G401 (cell line): Measurements from ENCODE around the gene NDUFAF2. TPM values are rescaled to one million over a fixed set of nuclear protein-coding genes. Genes with fewer than 3 reads are reported as not detected.
A peak's percentile ranks its signal among the peaks of the same experiment; 100 is the strongest.
"Not testable (repeated sequence)": the region's sequence is repeated elsewhere in the genome, so short reads cannot be mapped to it uniquely, and the experiment has no call there.

Source experiments
- DNase-seq: peaks from one replicate; pipeline ENCODE4 v3.0.0-alpha.2; 2015; ENCODE audit warnings: low spot score
- in situ Hi-C: cut with HindIII; loops from 2 replicates; pipeline ENCODE4 v1.10.0; 2016; ENCODE audit warnings: low sequenced_read_pairs, mixed read lengths
- total RNA-seq: library from RNA; depleted of rRNA; stranded (reverse); fragments of >200 nt; shearing (Covaris generic); gene quantifications from 2 replicates; pipeline ENCODE4 v1.2.3, GENCODE V29; 2014

NDUFAF2 gene
- total RNA-seq, 1 experiment from 2014 or later: 87.6 TPM

DNA sequence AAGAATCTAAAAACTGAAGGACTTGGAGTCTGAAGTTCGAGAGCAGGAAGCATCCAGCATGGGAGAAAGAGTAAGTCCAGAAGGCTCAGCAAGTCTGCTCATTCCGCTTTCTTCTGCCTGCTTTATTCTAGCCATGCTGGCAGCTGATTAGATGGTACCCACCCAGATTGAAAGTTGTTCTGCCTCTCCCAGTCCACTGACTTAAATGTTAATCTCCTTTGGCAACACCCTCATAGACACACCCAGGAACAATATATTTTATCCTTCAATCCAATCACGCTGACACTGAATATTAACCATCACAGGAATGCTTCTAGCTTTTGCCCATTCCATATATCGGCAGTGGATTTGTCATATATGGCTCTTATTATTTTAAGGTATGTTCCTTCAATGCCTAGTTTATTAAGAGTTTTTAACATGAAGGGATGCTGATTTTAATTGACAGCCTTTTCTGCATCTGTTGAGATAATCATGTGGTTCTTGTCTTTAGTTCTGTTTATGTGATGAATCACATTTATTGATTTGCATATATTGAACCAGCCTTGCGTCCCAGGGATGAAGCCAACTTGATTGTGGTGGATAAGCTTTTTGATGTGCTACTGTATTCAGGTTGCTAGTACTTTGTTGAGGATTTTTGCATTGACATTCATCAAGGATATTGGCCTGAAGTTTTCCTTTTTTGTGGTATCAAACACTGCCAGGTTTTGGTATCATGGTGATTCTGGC is 148.2 kb downstream of the NDUFAF2 start:
- in situ Hi-C loops, DNase-seq: not testable (repeated sequence)

DNA sequence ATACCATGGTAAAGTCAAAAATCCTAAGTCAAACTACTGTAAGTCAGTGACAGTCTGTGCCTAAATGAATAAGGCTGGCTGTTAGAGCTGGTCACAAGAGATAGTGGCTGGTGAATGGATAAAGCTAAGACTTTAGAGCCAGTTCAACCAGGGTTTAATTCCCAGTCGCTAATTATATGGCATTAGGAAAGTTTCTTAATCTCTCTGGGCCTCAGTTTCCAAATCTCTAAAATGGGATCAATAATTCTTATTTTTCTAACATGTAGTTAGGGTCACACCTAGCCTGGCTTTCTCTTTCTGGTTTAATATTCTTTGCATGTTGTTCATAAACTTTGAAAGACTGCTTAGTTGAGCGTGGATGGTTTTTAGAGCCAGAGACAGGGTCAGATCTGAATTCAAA is 152.5 kb downstream of the NDUFAF2 start:
- in situ Hi-C loops: no loop called here
- DNase-seq: no peak

DNA sequence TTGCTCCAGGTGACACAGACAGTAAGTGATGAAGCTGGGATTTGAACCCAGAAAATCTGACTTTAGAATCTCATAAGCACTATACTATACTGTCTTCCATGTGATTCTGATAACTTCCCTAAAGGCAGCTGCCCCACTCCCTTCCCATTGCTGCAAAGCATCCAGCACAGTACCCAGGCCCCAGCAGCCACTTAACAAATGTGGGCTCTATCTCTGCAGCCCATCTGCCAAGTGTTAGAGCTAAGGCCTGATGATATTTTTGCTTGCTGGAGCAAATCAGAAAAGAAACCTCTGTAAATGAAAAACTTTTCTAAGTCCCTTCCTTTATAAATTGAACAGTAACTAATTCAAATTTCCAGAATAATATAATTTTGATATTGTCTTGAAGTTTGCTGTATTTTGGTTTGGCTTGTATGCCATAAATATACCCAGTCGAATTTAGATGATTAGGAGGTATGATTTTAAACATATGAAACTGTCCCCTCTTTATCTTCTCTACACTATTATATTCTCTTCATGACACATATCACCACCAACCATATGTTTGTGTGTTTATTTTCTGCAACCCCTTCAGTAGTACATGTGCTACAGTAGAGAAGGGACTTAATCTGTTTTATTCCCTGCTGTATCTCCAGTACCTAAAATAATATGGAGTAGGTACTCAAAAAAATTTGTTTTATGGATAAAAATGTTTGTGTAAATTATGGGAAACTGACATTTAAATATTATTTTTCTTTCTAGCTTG is 153.4 kb downstream of the NDUFAF2 start:
- in situ Hi-C loops: no loop called here

DNA sequence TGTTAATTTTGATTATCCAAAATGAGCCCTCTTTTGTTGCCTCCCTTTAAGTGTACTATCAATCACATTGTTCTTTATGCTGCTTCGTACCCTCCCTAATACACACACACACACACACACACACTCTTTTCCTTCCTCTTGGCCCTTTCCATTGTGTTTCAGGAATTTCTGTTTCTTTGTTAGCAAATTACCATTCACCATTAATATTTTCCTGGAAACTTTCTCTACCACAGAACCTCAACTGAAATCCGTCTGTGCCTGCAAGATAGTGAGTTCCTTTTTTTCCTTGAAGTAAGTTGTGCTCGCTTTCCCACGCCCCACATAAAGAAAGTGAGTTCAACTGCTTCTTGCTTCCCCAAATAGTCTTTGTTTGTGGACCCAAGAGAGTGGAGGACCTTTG is 155.4 kb downstream of the NDUFAF2 start:
- in situ Hi-C loops: no loop called here
- no peak for DNase-seq

More for the DNA sequence above, 153.4 kb downstream of the NDUFAF2 start:
- DNase-seq: no peak

DNA sequence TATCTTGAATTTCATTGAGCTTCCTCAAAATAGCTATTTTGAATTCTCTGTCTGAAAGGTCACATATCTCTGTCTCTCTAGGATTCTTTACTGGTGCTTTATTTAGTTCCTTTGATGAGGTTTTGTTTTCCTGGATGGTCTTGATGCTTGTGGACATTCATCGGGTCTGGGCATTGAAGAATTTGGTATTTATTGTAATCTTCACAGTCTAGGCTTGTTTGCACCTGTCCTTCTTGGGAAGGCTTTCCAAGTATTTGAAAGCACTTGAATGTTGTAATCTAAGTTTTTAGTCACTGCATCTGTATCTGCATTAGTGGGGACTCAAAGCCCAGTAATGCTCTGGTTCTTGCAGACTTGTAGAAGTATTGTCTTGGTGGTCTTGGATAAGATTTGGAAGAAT is 169.4 kb downstream of the NDUFAF2 start:
- no peak for DNase-seq
- in situ Hi-C loops: no loop called here

DNA sequence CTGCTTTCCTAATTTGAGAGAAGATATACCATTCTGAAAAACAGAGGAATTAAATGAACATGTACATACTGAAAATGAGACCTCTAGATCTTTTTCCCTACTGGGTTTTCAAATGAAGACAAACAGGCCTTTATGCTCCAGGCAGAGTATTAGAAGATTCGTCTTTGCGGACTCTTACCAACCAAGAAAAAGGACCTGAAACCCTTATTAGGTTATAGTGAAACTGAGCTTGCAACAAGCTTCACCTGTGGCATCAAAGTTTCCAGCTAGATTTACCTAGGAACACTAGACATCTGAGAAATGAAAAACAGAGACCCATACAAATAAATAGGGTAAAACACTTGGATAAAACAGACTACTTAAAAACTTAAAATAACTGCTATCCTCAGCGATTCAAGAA is 171.0 kb downstream of the NDUFAF2 start:
- in situ Hi-C loops: no loop called here
- DNase-seq: no peak

DNA sequence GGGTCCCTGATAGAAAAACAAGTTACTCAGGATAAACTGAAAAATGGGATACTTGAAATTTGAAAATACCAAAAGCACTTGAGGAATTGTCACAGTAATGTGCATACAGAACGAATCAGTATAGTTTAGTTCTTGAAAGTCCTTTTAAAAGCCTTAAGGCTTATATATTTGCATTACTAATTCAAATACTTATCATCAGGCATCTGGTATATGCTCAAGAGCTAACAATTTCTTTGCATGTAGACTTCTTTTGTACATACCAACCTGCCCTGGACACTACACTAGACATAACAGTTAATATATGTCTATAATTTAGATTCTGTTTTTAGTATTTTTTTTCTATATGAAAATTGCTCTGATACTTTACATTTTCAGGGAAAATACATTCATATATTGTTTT is 174.1 kb downstream of the NDUFAF2 start:
- in situ Hi-C loops: no loop called here
- no peak for DNase-seq

DNA sequence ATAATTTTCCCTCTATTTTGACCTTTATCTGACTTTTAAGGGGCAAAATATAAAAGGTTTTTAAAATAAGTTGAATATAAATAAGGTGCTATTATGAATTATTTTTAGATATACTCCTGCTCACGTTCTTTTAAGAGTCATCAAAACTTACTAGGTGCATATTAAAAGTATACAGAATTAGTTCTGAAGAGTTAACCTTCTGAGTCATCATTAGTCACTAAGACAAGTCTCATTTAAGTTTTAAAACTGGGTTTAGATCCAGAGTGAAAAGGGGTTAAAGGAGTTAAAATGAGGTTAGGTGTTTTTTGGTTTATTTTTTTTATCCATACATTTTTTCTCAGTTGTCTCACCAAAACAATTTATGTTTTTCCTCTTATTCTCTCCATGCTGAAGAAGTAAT is 175.5 kb downstream of the NDUFAF2 start:
- in situ Hi-C loops: no loop called here
- DNase-seq: no peak

DNA sequence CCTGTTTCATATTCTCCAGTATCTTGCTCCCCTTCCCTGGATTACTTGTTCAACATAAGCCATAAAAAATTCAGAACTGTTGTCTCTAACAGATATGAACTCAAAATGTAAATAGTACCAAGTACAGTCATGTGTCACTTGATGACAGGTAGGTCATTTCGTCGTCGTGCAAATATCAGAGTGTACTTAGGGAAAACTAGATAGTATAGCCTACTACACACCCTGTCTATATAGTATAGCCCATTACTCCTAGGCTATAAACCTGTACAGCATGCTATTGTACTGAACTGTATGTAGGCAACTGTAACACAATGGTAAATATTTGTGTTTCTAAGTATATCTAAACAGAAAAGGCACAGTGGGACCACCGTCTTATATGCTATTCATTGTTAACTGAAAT is 178.1 kb downstream of the NDUFAF2 start:
- DNase-seq: no peak
- in situ Hi-C loops: no loop called here

DNA sequence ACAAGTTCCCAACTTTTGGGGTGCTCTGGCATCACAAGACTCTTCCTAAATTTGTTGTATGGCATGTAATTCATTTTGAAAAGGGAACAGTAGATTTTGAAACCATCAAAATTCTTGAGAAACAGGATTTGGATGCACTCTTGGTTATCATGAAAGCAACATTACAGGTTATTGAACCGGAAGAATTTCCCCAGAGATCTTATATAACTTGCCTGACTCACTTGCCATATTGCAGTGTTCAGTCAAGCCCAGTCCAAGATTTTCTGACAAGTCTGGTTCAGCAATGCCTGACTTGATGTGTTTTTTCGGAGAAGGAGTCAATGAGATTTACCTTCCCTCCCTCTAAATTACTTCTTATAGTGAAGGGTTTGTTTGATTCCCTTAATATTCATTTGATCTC is 185.3 kb downstream of the NDUFAF2 start:
- peak; percentile 22 for DNase-seq
- in situ Hi-C loops: no loop called here

DNA sequence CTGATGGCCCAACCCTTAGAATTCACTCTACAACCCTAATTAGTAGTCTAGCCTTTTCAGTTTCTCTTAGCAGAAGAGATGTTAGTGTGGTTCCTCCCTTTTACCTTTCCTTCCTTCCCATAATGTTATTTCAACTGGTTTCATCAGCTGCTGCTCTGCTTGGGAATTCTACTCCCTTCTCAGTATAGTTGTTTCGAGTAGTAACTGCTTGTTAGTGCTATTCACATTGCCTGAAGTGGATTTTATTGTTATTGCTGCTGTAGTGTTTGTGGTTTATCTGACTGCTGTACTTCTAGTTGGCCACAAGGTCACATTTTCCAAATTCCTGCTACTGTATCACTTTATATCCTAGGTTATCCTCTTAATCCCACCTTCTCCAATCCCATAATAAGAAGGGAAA is 187.6 kb downstream of the NDUFAF2 start:
- in situ Hi-C loops: no loop called here
- DNase-seq: no peak

DNA sequence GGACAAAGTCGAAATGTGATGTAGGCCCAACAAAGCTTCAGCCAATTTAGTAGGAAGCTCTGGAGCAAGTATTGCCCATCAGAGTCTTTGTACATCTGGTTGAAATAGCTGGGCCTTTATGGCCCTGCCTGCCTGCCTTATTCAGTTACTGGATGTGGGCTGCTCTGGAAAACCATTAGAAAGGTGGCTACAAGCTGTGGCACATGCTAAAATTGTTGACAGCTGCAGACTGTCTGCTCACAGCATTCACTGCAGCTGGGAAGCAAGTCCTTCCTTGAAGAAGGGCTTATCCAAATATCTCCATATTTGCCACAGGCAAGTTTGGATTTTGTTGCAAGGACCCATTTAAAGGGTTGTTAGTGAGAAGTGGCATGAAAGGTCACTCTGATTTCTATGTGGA is 192.8 kb downstream of the NDUFAF2 start:
- DNase-seq: no peak
- in situ Hi-C loops: no loop called here

DNA sequence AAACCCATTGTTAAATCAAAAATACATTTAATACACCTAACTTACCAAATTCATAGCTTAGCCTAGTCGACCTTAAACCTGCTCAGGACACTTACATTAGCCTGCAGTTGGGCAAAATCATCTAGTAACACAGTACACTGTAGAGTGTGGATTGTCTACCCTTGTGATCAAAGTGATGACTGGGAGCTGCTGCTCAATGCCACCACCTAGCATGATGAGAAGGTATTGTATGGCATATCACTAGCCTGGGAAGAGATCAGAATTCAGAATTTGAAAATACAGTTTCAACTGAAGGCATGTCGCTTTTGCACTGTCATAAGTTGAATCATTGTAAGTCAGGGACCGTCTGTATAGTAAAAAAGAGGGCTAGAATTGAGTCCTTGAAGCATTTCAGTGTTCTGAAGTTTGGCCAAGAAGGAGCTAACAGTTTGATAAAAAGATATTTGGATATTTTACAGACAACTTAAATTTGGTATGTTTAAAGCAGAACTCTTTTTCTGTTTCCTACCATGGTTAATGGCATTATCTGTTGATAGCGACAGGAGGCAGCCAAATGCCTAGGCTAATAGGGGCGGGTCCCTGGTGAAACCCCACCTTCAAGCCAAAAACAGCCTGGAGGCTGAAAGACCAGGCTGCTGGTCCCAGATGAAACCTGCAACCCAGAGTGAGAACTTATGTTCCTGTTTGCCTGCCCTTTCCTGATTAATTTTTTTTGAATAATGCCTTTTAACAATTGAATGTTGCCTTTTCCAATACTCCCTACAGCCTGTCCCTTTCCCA is 194.3 kb downstream of the NDUFAF2 start:
- DNase-seq: no peak
- in situ Hi-C loops: no loop called here

DNA sequence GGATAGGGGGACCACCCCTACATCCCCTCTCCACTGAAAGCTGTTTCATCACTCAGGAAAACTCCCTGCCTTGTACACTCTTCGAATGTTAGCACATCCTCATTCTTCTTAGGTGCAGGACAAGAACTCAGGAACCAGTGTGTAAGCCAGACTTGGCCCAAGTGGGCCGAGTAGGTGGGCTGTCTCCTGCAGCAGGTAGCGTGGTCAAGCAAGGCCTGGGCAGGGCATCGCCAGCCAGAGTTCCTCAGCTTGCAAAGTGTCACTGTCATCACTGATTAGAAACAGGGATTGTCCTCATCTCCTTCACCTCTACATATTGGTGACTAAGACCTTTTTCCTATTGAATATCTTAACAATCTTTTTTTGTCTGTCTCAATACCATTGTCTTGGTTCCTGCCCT is 194.9 kb downstream of the NDUFAF2 start:
- in situ Hi-C loops: no loop called here
- no peak for DNase-seq

DNA sequence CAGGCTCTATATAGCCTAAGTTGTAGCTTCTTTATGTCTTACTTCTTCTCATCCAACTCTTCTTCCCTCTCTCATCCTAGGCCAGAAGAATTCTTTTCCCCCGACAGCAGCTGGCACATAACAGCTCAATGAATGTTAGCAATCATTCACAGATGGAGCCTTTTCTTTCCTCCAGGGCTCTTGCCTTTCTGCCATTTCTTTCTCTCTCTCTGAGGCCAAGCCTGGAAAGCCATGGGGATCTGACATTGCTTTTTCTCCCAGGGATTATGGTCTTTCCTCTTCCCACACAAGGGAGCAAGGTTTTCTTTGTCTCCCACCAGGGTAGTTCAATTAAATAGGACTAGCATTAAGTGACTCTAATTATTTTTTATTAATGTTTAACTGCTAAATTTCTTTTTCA is 196.8 kb downstream of the NDUFAF2 start:
- peak; percentile 35 for DNase-seq
- in situ Hi-C loops: no loop called here

DNA sequence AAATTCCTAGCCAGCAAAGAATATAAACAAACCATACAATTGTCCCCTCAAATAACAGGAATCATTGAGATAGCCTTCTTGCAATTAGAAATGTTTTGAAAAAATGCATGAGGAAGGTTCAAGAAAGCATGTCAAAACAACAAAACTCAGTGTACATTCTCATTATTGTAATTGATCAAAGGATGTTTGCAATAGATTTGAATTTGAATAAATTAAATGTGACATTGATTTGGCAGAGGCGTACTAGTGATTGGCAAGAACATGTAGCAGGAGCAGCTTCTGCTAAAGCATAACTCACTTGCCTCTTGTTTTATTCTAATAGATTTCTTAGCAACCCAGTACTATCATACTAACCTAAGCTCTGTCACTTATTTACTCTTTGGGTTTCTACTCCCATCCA is 197.4 kb downstream of the NDUFAF2 start:
- in situ Hi-C loops: no loop called here
- DNase-seq: no peak

DNA sequence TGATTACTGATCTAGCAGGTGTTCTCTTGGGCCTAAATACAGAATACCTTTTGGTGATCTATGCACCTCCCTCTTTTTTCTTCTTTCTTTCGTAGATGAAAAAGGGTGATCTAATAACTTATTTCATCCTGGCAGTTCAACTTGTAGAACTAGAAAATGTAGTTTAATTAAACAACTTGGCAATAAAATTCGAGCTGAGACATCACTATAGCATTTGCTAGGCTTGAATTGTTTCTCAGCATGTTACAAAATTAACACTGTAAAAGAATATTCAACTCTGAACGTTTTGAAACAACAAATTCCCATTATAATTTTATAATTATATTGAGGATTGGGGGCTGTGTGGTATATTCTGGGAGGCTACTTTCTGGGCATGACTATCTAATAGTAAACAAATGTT is 197.8 kb downstream of the NDUFAF2 start:
- DNase-seq: no peak
- in situ Hi-C loops: no loop called here

DNA sequence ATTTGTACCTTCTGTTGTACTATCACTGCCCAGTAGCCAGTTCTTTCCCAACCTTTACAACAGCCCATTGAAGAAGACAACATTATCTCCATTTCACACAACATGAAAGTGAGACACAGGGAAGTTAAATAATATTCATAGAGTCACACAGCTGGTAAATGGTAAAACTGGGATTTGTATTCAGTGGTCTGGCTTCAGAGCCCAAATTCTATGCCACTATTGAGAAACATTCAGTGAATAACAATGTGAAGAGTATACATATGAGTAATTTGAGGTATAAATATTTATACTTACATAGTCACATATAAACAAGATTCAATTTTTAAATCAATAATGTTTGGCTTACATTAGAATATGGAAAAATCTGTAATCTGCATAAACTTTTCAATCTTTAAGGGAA is 203.5 kb downstream of the NDUFAF2 start:
- no peak for DNase-seq
- in situ Hi-C loops: no loop called here

DNA sequence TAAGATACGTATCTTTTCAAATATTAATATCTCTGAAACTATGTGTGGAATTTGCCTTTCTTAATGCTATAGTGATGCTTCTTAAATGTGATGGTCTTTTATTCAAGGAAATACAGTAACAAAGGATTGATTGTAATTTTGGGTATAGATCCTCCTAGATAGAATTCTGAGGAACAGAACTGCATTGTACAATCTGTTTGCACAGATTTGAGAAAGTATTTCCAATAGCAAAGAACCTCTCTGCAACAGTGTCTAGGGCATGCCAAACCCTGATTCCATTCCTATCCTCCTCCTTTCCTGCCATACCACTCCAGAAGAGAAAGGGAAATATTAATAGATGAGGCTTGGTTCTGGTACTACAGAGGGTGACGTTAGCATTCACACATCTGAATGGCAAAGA is 206.9 kb downstream of the NDUFAF2 start:
- in situ Hi-C loops: no loop called here

DNA sequence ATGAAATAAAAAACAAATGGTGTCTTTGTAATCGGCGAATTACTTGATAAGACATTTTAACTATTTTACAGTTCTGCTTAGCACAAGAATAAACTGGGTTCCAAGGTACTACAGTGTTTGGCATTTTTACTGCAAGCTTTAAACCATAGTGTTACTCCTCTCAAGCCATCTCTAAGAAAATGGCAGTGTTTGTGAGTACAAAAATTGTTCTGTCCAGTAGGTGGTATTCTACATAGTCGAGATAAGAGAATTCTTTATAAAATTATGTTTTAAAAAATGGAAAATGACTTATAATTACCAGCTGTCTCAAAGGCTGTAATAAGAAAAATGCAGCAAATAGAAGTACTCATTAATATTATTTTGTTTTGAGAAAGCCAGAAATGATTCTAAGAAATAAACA is 214.1 kb downstream of the NDUFAF2 start:
- in situ Hi-C loops: no loop called here
- no peak for DNase-seq

More for the DNA sequence above, 206.9 kb downstream of the NDUFAF2 start:
- DNase-seq: no peak
